ENCODE measurements around the gene PAFAH1B1.
A peak's percentile ranks its signal among the peaks of the same experiment; 100 is the strongest.

PAFAH1B1 gene

GRCh38 chr17:2690165-2691068 lies 97.0 kb downstream of the PAFAH1B1 start:
- no peak for DNase-seq

- no peak for DNase-seq
These were observed 97.8 kb downstream of the PAFAH1B1 start for GRCh38 chr17:2691069-2691871.

GRCh38 chr17:2691965-2692780 lies 98.7 kb downstream of the PAFAH1B1 start:
- no peak for DNase-seq

- DNase-seq: no peak
These were observed 99.3 kb downstream of the PAFAH1B1 start for GRCh38 chr17:2692781-2693135.

- DNase-seq: no peak
These were observed 100.3 kb downstream of the PAFAH1B1 start for GRCh38 chr17:2693561-2694380.

GRCh38 chr17:2694381-2695242 lies 101.2 kb downstream of the PAFAH1B1 start:
- no peak for DNase-seq

- DNase-seq: no peak
These were observed 101.9 kb downstream of the PAFAH1B1 start for GRCh38 chr17:2695243-2695960.

GRCh38 chr17:2695961-2696760 lies 102.7 kb downstream of the PAFAH1B1 start:
- peak; percentile 15 for DNase-seq

GRCh38 chr17:2697611-2698162 lies 104.2 kb downstream of the PAFAH1B1 start:
- peak; percentile 10 for DNase-seq

- DNase-seq: peak; percentile 15
These were observed 105.9 kb downstream of the PAFAH1B1 start for GRCh38 chr17:2699216-2699805.

- DNase-seq: peak; percentile 13
These were observed 106.6 kb downstream of the PAFAH1B1 start for GRCh38 chr17:2700030-2700490.

- peak; percentile 11 for DNase-seq
These were observed 107.2 kb downstream of the PAFAH1B1 start for GRCh38 chr17:2700491-2701141.

- DNase-seq: peak; percentile 13
These were observed 107.9 kb downstream of the PAFAH1B1 start for GRCh38 chr17:2701161-2701995.

- peak; percentile 4 for DNase-seq
These were observed 108.7 kb downstream of the PAFAH1B1 start for GRCh38 chr17:2701996-2702741.

- no peak for DNase-seq
These were observed 109.7 kb downstream of the PAFAH1B1 start for GRCh38 chr17:2703181-2703580.

- DNase-seq: no peak
These were observed 110.2 kb downstream of the PAFAH1B1 start for GRCh38 chr17:2703606-2704005.

Measured in CD4-positive, alpha-beta T cell treated with Interleukin-15 for 1 hour (primary cell).